NT2/D1 (cell line): ENCODE results near the gene HDAC7.

Source experiments
- DNase-seq: peaks from one replicate; pipeline ENCODE4 v3.0.0-alpha.2; 2011; ENCODE audit warnings: low read depth, low spot score
- H3K27me3 ChIP-seq: 2 replicates; pipeline ENCODE4 v1.6.0; 2011; ENCODE audit warnings: mild to moderate bottlenecking; ENCODE audit not compliant: insufficient read length, insufficient read depth
- H3K36me3 ChIP-seq: 2 replicates; pipeline ENCODE4 v1.6.1; 2011; ENCODE audit warnings: mild to moderate bottlenecking, low read length, mixed read lengths; ENCODE audit not compliant: insufficient read depth, insufficient read length
- H3K4me1 ChIP-seq: 2 replicates; pipeline ENCODE4 v1.5.1; 2011; ENCODE audit not compliant: insufficient read depth, insufficient read length
- H3K4me3 ChIP-seq: 2 replicates; pipeline ENCODE4 v1.5.1; 2011; ENCODE audit warnings: low read depth; ENCODE audit not compliant: insufficient read length
- H3K9ac ChIP-seq: 2 replicates; pipeline ENCODE4 v1.6.0; 2011; ENCODE audit warnings: low read depth; ENCODE audit not compliant: insufficient read length
- H3K9me3 ChIP-seq: 2 replicates; pipeline ENCODE4 v1.5.1; 2011; ENCODE audit warnings: mild to moderate bottlenecking, low read length; ENCODE audit not compliant: insufficient read depth
- SUZ12 ChIP-seq: IDR thresholded peaks from 2 replicates; pipeline ENCODE4 v1.6.1; 2011; ENCODE audit not compliant: insufficient read length, insufficient read depth; ENCODE audit errors: extremely low read depth
- YY1 ChIP-seq: IDR thresholded peaks from 2 replicates; pipeline ENCODE4 v1.6.1; 2011; ENCODE audit not compliant: insufficient read length, insufficient read depth
- ZNF274 ChIP-seq: IDR thresholded peaks from 2 replicates; pipeline ENCODE4 v1.6.1; 2011; ENCODE audit warnings: mild to moderate bottlenecking, low read depth, low read length

HDAC7 gene

GRCh38 chr12:47862167-47862750 is 42.6 kb upstream of the HDAC7 start:
- no peaks in the 10 kb centered on the region for H3K9me3 ChIP-seq
- TF ChIP-seq YY1 (no peak), SUZ12 (no peak), ZNF274 (no peak)
- no peak for DNase-seq
- H3K36me3 ChIP-seq: no peaks in the 10 kb centered on the region
- peaks cover 6% of the 10 kb centered on the region for H3K27me3 ChIP-seq
- no peaks in the 10 kb centered on the region for H3K4me1 ChIP-seq
- no peak overlapping the region for H3K4me3 ChIP-seq
- H3K9ac ChIP-seq: no peak overlapping the region

GRCh38 chr12:47860873-47861272 is 41.2 kb upstream of the HDAC7 start:
- no peaks in the 10 kb centered on the region for H3K9me3 ChIP-seq
- no peak for DNase-seq
- no peak overlapping the region for H3K9ac ChIP-seq
- no peaks in the 10 kb centered on the region for H3K4me1 ChIP-seq
- peaks cover 7% of the 10 kb centered on the region for H3K27me3 ChIP-seq
- H3K4me3 ChIP-seq: no peak overlapping the region
- H3K36me3 ChIP-seq: no peaks in the 10 kb centered on the region
- TF ChIP-seq SUZ12: no peak
- TF ChIP-seq ZNF274: no peak
- TF ChIP-seq YY1: no peak

- no peak for DNase-seq
- TF ChIP-seq ZNF274: no peak
- no peak for TF ChIP-seq SUZ12
- TF ChIP-seq YY1: no peak
- no peaks in the 10 kb centered on the region for H3K4me1 ChIP-seq
- H3K9me3 ChIP-seq: no peaks in the 10 kb centered on the region
- peaks cover 7% of the 10 kb centered on the region for H3K27me3 ChIP-seq
- no peak overlapping the region for H3K9ac ChIP-seq
- H3K4me3 ChIP-seq: no peak overlapping the region
- no peaks in the 10 kb centered on the region for H3K36me3 ChIP-seq
These were observed 40.7 kb upstream of the HDAC7 start for GRCh38 chr12:47860279-47860841.

GRCh38 chr12:47858511-47859266 is 39.0 kb upstream of the HDAC7 start:
- no peak overlapping the region for H3K4me3 ChIP-seq
- no peak overlapping the region for H3K9ac ChIP-seq
- peaks cover 7% of the 10 kb centered on the region for H3K27me3 ChIP-seq
- H3K4me1 ChIP-seq: no peaks in the 10 kb centered on the region
- no peaks in the 10 kb centered on the region for H3K9me3 ChIP-seq
- DNase-seq: no peak
- H3K36me3 ChIP-seq: no peaks in the 10 kb centered on the region
- TF ChIP-seq SUZ12 (no peak), YY1 (no peak), ZNF274 (no peak)

GRCh38 chr12:47856721-47857575 is 37.2 kb upstream of the HDAC7 start:
- no peaks in the 10 kb centered on the region for H3K9me3 ChIP-seq
- no peak overlapping the region for H3K9ac ChIP-seq
- H3K36me3 ChIP-seq: no peaks in the 10 kb centered on the region
- peaks cover 7% of the 10 kb centered on the region for H3K27me3 ChIP-seq
- no peak overlapping the region for H3K4me3 ChIP-seq
- TF ChIP-seq ZNF274: no peak
- TF ChIP-seq SUZ12: no peak
- TF ChIP-seq YY1: no peak
- H3K4me1 ChIP-seq: no peaks in the 10 kb centered on the region
- no peak for DNase-seq

GRCh38 chr12:47856094-47856493 is 36.4 kb upstream of the HDAC7 start:
- no peak for DNase-seq
- no peak for TF ChIP-seq YY1
- no peak for TF ChIP-seq ZNF274
- TF ChIP-seq SUZ12: no peak
- H3K27me3 ChIP-seq: peaks cover 7% of the 10 kb centered on the region

More at GRCh38 chr12:47856094-47856493, 36.4 kb upstream of the HDAC7 start:
- Histone ChIP-seq H3K4me3 (no peak overlapping the region), H3K4me1 (peaks cover 2% of the 10 kb centered on the region), H3K9ac (no peak overlapping the region), H3K36me3 (no peaks in the 10 kb centered on the region), H3K9me3 (no peaks in the 10 kb centered on the region)
